Pancreas (tissue), 10 donors: ENCODE results near the gene CD40. TPM values are rescaled to one million over a fixed set of nuclear protein-coding genes. Genes with fewer than 3 reads are reported as not detected.

Experiments used
- ATAC-seq, 4 donors: fragments of 200-7000 bp; cut with Tn5 transposase; one replicate each; pipeline versions ENCODE4 v1.8.0 to v1.9.1; 2020; ENCODE audit warnings: mild to moderate bottlenecking in 4 of 4, moderate library complexity in 4 of 4
- DNase-seq, 6 donors: peaks; one replicate each; pipeline ENCODE4 v3.0.0-alpha.2; 2020
- FAIRE-seq: peaks from 2 replicates; lab custom pipeline; 2012; peaks lifted over from hg19 to GRCh38; lab: Jason Lieb, UNC
- H3K27ac ChIP-seq, 4 donors: fragments of 200-600 bp; sonication (generic); 1 replicate in 3 of 4; 2 replicates in 1 of 4; pipeline versions ENCODE4 v1.5.0 to v1.8.0; 2020
- H3K27me3 ChIP-seq, 4 donors: fragments of 200-600 bp; one replicate each; pipeline ENCODE4 v1.8.0; 2021
- H3K36me3 ChIP-seq, 3 donors: fragments of 200-600 bp; sonication (generic) in 1 of 3; one replicate each; pipeline versions ENCODE4 v1.5.0 to v1.8.0; 2020 to 2021
- H3K4me1 ChIP-seq, 3 donors: fragments of 200-600 bp; one replicate each; pipeline ENCODE4 v1.8.0; 2021
- H3K4me3 ChIP-seq, 4 donors: fragments of 200-600 bp; sonication (generic) in 2 of 4; one replicate each; pipeline versions ENCODE4 v1.5.0 to v1.8.0; 2020 to 2021
- H3K9me3 ChIP-seq, 4 donors: fragments of 200-600 bp; one replicate each; pipeline ENCODE4 v1.8.0; 2021
- WGBS, 2 donors: extraction: QIAGEN DNeasy Blood & Tissue Kit; methylation state at CpG; one replicate each; pipeline ENCODE4 v1.1.7; 2013; 5-methylcytosine and 5-hydroxymethylcytosine counted together
- intact Hi-C, 3 donors: fragments of 100-400 bp; cut with DNase I; formaldehyde crosslinking; loops; one replicate each; pipeline versions ENCODE4 v1.11.1 to v1.14.2; 2022
- polyA plus RNA-seq, 2 donors: library from polyadenylated mRNA; stranded (reverse); fragments of 200-250 nt; gene quantifications; one replicate each; pipeline ENCODE4 v1.2.3, GENCODE V29; 2013
- total RNA-seq, 6 donors: library from RNA; stranded (reverse); fragmentation: NEBNext Ultra II Directional in 4 of 6; extraction: Animal tissue kit (Norgen Biotek cat#: 25700) in 4 of 6; gene quantifications; one replicate each; pipeline versions ENCODE4 v1.2.1 to v1.2.4, GENCODE V29; 2021 to 2023
- TF ChIP-seq, protein P1 (sequence below), 4 donors: fragments of 200-600 bp; sonication (generic) in 3 of 4; IDR thresholded peaks; one replicate each; pipeline versions ENCODE4 v1.5.0 to v1.8.0; 2021; ENCODE audit warnings: antibody characterized with exemption in 4 of 4
- donor health status: healthy with polysubstance abuse.
- donor health status: DM: no; HTN: no; CAD: no; lungs with moderate emphysema.
- donor health status: DM: no; HTN: no; CAD: no.
- donor health status: control.
- donor health status: control.
- donor health status: Bipolar disorder and iron deficiency.
- donor health status: DM: yes; HTN: yes; CAD: no.
- donor health status: DM: no; HTN: no; CAD: no.
- donor health status: DM: no; HTN: no; CAD: no.
- donor health status: DM: yes; HTN: yes; CAD: no.

CD40 gene
- total and polyA plus RNA-seq, 8 donors = 8.4 to 20.8 (median 9.7) TPM

DNA sequence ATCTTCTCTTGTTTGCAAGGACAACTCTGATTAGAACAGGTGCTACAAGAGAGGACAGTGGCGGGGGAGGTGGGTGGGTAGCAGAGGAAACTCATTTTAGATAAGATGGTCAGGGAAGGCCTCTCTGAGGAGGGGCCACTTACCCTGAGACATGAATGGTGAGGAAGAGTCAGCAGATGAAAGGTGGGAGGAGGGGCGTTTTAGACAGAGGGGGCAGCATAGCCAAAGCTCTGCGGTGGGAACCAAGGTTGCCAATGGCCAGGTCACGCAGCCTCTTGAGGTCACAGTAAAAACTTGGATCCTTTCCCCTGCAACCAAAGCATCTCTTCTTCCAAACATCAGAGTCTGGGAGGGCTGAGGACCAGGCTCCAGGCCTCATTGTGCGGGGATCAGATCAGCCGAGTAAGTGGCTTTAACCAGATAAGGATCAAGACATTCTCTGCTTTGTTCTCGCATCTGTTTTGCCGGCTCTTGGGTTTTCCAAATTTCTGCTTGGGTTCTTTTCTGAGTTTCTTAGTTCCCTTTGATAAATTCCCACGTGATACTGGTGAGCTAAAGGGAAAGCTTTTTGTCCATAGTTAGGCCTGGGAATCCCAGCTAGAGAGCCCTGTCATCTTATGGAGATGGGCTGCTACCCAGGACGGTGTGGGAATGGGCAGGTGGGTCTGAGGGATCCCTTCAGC lies 5.5 kb upstream of the CD40 start:
- ATAC-seq (no peak), DNase-seq (no peak), FAIRE-seq (no peak)
- no peaks in the 10 kb centered on the region for H3K36me3 ChIP-seq
- no peak overlapping the region for H3K4me3 ChIP-seq
- TF ChIP-seq, protein P1, sequence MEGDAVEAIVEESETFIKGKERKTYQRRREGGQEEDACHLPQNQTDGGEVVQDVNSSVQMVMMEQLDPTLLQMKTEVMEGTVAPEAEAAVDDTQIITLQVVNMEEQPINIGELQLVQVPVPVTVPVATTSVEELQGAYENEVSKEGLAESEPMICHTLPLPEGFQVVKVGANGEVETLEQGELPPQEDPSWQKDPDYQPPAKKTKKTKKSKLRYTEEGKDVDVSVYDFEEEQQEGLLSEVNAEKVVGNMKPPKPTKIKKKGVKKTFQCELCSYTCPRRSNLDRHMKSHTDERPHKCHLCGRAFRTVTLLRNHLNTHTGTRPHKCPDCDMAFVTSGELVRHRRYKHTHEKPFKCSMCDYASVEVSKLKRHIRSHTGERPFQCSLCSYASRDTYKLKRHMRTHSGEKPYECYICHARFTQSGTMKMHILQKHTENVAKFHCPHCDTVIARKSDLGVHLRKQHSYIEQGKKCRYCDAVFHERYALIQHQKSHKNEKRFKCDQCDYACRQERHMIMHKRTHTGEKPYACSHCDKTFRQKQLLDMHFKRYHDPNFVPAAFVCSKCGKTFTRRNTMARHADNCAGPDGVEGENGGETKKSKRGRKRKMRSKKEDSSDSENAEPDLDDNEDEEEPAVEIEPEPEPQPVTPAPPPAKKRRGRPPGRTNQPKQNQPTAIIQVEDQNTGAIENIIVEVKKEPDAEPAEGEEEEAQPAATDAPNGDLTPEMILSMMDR (IDR thresholded peaks at IDR 0.05) = no peak
- intact Hi-C loops = no loop called here
- H3K27ac ChIP-seq = no peak overlapping the region
- WGBS, 2 donors = 64 to 72% methylated on average over 10 of the region's 10 CpGs
- H3K4me1 ChIP-seq = peaks cover 0 to 7% (median 4%) of the 10 kb centered on the region in 3 donors
- no peaks in the 10 kb centered on the region for H3K9me3 ChIP-seq
- H3K27me3 ChIP-seq = peaks cover 0 to 6% (median 0%) of the 10 kb centered on the region in 4 donors

DNA sequence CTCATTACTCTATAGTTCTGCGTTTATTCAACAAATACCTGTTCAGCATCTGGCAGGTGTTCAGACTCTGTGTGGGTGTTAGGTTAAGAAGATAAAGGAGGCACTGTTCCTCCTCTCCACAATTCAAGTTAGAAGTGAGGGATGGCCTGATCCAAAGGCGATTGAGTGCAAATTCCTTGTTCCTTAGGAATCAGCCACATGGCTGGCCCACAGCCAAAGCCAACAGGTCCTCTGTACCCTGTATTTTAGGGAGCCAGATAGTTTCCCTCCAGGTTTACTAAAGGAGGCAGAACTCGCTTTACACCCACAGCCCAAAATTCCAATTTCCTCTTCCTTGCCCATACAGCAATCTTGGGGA lies 5.0 kb upstream of the CD40 start:
- 46 to 48% methylated on average over 3 of the region's 3 CpGs for WGBS, 2 donors
- peaks cover 0 to 6% (median 0%) of the 10 kb centered on the region in 4 donors for H3K27me3 ChIP-seq
- no peak overlapping the region for H3K27ac ChIP-seq
- H3K36me3 ChIP-seq = no peaks in the 10 kb centered on the region
- TF ChIP-seq, protein P1 (IDR thresholded peaks at IDR 0.05) = no peak
- intact Hi-C loops = no loop called here
- no peak for FAIRE-seq
- DNase-seq = no peak
- H3K9me3 ChIP-seq = no peaks in the 10 kb centered on the region
- H3K4me1 ChIP-seq = peaks cover 0 to 7% (median 4%) of the 10 kb centered on the region in 3 donors
- no peak overlapping the region for H3K4me3 ChIP-seq
- no peak for ATAC-seq

GRCh38 chr20:46114449-46114848 lies 3.7 kb upstream of the CD40 start:
- DNase-seq (no peak), FAIRE-seq (no peak), ATAC-seq (no peak)
- intact Hi-C loops = no loop called here
- Histone ChIP-seq H3K4me1 (peaks cover 0 to 14% (median 4%) of the 10 kb centered on the region in 3 donors), H3K36me3 (no peaks in the 10 kb centered on the region), H3K4me3 (no peak overlapping the region), H3K27me3 (peaks cover 0 to 6% (median 0%) of the 10 kb centered on the region in 4 donors), H3K27ac (no peak overlapping the region), H3K9me3 (no peaks in the 10 kb centered on the region)
- 78 to 87% methylated on average over 2 of the region's 2 CpGs for WGBS, 2 donors
- TF ChIP-seq, protein P1 (IDR thresholded peaks at IDR 0.05) = no peak

DNA sequence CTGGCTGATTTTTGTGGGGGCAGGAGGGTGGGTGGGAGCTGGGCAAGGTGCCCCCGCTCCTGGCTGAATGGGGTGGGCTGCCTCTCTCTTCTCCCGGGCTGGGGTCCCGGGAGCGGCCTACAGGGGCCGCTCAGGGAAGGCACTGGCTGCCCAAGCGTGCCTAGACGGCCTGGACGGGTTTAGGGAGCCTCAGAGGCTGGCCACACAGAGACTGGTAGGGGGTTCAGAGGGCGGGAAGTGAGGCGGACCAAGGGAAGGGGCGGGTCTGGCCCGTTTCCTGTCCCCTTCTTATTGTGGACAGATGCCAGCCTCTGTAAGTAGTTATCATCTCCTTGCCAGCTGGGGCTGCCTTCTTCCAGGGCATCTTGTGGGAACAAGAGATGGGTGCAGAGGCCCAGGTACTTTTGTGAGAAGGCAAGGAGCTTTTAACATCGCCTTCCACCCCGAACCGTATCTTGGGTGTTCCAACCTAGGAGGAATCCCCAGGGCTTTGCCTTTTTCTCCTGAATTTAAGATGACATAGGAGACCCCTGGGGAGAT lies 437 bp downstream of the CD40 start:
- Histone ChIP-seq H3K4me1 (peaks cover 0 to 15% (median 4%) of the 10 kb centered on the region in 3 donors), H3K9me3 (no peaks in the 10 kb centered on the region), H3K27me3 (no peaks in the 10 kb centered on the region), H3K4me3 (peak overlapping the region; percentile 33 to 57 (median 45)), H3K27ac (peak overlapping the region; percentile 1 to 81 (median 54)), H3K36me3 (peaks cover 0 to 9% (median 0%) of the 10 kb centered on the region in 3 donors)
- no peak for FAIRE-seq
- peak; percentile 50 to 75 (median 69) for ATAC-seq
- peak in 5 of 6 donors; percentile 24 to 62 (median 35) for DNase-seq
- WGBS, 2 donors = 29 to 42% methylated on average over 15 of the region's 15 CpGs
- intact Hi-C loops = no loop called here
- TF ChIP-seq, protein P1 (IDR thresholded peaks at IDR 0.05) = no peak
